Stimulated activated CD4-positive, alpha-beta T cell treated with anti-CD3 and anti-CD28 coated beads, TNF-alpha, amount 100 ng/mL, for 48 hours (primary cell): Measurements from ENCODE around the gene CALHM3.

ENCODE experiments used
- DNase-seq, 3 donors: peaks; one replicate each; pipeline ENCODE4 v3.0.0-alpha.2; 2020; ENCODE audit warnings: low read depth in 3 of 3

The CALHM3 gene

DNA sequence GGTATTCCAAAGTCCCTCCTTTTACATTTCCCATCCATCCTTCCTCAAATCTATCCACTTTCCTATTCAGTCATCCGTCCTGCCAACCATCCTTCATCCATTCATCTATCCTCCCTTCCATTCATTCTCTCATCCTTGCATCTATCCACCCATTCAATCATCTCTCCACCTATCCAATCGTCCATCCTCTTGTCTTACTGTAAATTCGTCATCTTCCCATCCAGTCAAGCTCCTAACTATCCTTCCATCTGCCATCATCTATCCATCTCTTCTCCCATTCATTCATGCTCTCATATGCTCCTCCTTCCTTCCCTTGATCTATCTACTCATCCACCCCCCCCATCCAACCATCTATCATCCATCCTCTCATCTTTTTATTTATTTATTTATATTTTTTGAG lies 5.0 kb downstream of the CALHM3 start:
- no peak for DNase-seq

DNA sequence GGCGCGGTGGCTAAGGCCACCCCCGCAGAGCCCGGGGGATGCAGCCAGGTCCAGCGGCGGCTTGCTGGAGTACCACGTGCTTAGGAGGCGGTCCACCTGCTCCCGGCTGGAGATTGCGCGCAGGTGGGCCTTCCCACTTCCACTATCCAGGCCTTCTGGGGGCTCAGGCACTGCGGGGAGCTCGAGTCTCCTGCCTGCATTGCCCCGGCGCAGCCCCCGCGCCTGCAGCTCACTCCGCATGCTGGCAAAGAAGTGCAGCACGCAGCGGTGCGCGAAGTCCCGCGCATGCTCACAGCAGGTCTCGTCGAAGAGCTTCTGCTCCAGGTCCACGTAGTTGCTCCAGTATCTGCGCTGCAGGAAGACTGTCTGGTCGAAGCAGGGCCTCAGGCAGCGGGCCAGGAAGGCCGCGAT lies 5.8 kb downstream of the CALHM3 start:
- no peak for DNase-seq

DNA sequence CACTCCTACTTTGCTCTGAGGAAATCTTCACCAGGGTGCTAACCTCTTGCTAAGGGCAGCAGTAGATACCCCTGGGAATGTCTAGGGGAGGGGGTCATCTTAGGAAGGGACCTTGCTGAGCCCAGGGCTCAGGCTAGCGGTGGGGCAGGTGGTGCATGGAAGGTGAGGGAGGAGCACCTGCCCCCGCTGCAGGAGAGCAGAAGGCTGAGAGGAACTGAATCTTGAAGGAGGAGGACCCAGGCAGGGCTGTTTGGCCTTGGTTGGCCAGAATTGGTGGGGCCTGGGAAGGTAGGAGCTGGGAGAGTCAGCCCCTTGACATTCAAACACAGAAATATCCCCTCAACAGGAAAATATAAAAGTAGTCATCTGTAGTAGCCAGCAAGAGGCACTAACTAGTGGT lies 7.0 kb downstream of the CALHM3 start:
- DNase-seq: no peak

DNA sequence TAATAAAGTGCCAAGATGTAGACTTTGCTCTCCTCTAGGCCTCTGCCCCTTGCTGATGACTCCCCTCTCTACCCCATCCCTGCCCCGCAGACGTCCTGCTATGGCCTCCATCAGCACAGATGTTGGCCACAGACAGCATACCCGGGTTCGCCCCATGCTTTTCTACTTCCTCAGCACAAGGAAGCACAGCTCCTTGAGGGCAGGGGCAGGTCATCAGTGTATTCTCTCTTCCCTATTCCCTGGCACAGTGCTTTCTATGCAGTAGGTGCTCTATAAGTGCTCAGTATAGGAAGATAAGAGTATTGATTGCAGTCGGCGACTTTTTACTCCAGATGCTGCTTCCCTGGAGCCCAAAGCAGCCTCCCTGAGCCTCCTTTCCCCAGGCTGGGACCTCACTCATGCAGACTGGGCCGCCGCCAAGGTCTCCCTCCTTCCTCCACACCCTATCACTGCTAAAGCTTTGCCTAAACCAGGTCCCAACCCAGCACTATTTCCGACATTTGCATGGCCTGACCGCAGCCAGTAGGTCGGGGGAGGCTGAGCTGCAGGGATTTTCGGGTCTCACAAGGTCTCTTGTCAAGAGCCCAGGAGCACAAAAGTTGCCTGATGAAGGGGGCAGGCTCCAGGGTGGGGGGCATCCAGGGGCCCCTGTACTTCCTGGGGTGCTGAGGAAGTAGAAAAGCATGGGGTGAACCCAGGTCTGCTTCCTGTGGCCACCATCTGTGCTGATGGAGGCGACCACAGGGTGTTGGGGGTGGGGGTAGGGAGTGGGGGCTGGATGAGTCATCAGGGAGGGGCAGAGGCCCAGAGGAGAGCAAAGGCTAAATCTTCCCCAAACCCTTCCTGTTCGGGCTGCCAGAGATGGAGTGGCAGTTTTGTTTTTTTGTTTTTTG lies 8.0 kb downstream of the CALHM3 start:
- peak in 2 of 3 donors; percentile 44 to 46 for DNase-seq

DNA sequence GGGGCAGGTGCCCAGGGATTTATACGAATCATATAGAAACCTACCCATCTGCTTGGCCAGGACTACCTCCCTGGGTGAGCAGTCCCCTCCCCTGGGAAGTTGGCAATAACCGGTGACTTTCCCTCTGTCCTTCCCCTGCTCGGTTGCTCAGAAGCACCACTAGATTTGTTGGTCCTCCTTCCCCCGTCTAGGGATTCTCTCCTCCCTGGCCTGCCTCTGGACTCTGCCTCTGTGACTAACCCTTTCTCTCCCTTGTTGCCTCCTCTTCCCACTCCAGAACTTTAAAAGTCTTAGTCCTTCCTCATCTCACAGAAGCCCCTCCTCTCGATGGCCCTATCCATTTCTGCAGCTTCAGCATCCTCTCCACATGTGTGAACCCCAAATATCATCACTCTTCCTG lies 9.8 kb downstream of the CALHM3 start:
- DNase-seq: no peak

DNA sequence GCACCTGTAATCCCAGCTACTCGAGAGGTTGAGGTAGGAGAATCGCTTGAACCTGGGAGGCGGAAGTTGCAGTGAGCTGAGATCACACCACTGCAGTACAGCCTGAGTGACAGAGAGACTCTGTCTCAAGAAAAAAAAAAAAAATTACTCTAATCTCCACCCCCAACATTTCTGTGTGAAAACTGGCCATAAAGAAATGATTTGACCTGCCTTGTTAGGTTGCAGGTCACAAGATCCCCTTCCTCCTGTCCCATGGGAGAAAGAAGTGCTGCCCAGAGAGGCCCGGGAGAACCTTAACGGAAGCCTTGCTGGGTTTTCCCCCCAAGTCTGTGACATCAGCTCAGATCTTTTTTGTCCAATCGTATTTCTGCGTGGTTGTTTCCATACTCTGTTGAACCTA lies 11.6 kb downstream of the CALHM3 start:
- no peak for DNase-seq

DNA sequence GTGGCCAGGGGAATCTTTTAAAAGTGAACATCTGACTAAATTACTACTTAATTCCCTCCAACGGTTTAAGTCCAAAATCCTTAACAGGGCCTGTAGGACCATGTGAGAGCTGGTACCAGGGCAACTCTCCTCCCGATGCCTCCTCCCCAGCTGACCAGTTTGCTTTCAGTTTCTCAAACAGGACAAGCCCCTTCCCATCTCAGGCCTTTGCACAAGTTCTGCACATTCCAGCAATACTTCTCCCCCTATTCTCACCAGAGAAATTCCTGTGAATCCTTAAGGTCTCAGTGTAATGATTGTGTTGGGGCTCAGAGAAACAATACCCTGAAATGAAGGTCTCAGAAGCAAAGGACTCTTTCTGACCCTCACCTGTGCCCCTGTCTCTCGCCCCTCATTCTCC lies 12.3 kb downstream of the CALHM3 start:
- DNase-seq: no peak

DNA sequence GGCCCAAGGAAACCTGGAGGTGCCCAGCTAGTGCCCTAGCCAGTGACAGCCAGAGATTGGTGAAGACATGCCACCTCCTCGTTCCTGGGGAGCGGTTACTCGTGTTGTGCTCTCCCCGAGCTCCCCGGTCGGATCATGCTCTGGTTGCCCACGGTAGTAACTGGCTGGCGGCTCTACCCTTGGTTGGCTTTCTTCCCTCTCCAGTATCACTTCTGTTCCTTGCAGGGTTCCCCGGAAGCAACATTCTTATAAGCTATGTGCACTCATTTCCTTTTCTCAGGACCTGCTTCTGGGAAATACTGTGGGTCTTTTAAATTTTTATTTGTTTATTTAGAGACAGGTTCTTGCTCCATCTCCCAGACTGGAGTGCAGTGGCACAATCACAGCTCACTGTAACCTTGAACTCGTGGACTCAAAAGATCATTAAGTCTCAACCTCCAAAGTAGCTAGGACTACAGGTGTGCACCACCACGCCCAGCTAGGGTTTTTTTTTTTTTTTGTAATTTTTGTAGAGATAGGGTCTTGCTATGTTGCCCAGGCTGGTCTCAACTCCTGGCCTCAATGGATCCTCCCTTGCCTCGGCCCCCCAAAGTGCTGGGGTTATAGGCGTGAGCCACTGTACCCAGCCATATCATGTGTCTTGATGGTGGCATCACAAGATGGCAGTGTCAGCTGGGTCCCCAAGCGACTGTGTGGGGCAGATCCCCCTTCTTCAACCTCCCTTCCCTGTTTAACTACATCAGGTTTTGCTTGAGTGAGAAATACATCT lies 13.4 kb downstream of the CALHM3 start:
- no peak for DNase-seq

DNA sequence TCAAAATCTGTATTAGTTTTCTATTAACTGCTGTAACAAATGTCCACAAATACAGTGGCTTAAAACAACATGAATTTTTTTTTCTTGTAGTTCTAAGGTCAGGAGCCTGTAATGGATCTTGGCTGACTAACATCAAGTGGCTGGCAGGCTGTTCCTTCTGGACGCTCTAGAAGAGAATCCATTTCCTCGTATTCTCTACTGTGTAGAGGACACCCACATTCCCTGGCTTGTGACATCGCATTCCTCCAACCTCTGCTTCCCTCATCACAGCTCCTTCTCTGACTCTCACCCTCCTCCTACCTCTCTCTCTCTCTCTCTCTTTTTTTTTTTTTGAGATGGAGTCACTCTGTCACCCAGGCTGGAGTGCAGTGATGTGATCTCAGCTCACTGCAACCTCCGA lies 15.5 kb downstream of the CALHM3 start:
- DNase-seq: no peak

DNA sequence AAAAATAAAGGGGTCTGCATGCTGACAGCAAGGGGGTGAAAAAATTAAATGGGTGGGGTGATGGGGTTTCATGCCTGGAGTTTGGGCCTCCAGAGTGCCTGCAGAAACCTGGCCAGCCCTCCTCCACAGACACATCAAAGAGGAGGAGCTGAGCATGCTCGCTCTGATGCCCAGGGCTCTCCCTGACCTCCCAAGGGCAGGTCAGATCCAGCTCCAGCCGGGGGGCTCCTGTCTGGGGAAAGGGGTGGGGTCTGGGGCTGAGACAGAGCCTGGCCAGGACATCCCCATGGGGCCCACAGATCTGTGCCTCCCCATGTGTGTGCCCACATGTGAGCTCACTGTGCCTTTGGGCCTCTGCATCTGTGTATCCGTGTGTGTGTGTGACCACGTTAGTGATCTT lies 19.4 kb downstream of the CALHM3 start:
- no peak for DNase-seq

DNA sequence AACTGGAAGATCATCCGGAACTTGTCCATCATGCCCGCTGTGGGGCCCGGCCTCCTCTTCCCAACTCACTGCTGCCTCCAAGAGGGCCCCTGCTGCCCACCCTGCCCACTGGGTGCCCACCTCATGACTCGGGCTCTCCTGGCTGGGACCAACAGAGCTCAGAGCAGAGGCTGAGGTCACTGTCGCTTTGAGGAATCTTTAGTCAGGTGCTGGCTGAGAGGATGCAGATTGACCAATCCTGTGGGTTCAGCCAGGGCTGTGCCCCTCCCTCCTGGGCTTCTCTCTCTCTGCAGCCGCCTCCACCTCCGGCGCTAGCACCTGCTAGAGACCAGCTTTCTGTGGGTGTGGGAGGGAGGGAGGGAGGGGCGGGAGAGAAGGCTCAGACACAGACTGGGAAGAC lies 20.3 kb downstream of the CALHM3 start, which contains the start of gene CALHM1:
Gene CALHM1, minus strand, starts transcription at position 181 of the 400 bp plus-strand sequence. Its CDS starts 149 bp downstream, at position 32.
- DNase-seq: no peak

DNA sequence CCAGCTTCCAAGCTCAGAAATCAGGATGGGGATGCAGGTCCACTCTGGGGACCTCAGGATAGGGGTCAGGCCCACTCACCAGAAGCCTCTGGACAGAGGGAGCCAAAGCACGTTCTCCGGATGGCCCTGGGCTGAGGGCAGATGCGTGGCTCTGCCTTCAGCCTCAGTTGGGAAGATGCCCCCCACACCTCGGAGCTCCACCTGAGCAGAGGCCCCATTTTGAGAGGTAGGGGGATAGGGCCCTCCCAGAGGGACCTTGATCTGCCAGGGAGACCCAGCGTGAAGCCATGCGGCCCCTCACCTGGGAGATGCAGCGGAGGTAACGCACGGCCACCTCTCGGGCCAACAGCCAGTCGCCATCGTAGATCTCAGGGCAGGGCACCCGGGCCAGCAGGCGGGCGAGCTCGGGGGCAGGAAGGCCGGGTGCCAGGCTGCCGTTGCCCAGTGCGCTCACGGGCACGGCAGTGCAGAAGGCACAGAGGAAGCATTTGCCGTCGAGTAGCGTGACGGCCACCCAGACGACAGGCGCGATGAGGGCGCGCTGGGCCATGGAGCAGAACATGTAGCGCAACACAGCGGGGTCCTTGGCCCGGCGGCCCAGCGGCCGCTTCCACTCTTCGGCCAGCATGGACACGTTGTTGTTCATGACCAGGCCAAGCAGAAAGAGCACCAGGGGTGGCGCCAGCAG lies 21.0 kb downstream of the CALHM3 start:
- DNase-seq: no peak

DNA sequence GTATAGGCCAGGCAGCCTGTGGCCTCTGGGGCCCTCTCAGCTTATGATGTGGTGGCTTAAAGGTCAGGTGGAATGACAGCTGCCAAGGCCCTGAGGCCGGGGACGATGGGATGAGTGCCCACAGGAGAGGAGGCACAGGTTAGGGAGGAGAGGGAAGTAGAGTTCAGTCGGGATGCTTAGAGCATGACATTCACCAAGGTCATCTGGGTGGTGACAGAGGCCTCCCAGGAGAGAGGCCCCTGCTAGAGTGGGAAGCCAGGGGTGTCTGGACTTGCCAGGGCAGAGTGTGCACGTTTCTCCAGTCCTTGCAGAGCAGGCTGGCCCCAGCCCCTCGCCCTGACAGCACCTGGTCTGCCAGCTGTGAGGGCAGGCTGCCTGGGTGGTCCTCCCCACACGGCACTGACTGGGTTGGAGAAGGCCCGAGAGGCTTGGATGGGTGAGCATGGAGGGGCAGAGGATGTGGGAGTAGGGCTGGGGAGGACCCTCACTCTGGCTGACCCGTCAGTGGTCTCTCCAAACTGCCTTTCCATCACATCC lies 21.8 kb downstream of the CALHM3 start:
- DNase-seq: no peak

DNA sequence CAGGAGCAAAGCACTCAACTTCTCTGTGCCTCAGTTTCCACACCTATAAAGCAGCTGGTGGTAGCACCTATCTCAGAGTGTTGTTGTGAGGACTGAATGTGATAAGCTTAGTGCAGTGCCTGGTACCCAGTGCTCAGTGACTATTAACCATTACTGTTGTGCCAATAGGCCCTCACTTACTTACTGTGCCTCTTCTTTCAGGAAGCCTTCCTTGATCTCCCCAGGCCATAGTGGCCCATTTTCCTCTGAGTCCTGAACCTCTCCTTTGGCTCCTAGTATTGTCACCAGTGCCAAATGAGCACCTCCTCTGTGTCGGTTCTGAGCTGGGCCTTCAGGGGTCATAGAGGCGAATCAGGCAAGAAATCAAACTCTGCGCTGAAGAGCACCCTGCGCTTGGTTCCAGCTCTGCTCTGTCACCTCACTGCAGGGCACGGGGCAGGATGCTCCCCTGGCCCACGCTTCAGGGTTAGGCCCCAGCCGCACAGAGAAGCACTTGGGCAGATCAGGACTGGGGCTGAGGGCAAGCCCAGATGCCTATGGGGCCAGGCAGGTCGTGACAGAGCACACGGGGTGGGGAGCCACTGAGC lies 22.9 kb downstream of the CALHM3 start:
- DNase-seq: no peak

DNA sequence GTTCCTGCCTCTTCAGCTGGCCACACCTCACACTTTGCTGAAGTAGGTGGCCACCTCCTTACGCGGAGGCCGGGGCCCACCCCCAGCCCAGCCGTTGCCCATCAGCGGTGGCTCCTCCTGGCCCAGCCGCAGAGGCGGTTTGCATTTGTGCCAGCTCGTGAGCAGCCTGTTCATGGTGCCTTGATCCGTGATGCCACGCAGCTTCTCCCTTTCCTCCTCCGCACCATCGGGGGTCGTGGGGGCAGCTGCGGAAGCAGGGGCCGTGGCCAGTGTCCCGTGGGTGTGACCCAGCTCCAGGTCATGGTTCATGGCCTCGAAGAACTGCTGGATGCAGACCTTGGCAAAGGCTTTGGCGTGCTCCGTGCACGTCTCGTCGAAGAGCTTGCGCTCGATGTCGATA lies 23.8 kb downstream of the CALHM3 start:
- no peak for DNase-seq

DNA sequence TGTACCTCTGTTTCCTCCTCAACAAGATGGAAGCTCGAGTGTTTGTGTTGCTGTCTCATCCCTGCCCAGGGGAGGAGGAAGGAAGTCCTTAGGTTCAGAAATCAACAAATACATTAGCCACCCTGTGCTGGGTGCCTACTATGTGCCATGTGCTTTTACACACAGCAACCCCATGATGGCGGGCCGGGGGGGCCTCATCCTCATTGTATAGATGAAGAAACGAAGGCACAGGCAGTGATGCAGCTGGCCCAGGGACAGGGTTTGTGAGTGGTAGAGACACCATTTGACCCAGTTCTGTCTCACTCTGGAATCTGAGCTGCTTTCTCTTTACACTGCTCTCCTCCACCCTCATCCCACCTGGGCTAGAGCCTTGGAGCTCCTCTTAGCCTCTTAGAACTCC lies 25.0 kb downstream of the CALHM3 start:
- no peak for DNase-seq

DNA sequence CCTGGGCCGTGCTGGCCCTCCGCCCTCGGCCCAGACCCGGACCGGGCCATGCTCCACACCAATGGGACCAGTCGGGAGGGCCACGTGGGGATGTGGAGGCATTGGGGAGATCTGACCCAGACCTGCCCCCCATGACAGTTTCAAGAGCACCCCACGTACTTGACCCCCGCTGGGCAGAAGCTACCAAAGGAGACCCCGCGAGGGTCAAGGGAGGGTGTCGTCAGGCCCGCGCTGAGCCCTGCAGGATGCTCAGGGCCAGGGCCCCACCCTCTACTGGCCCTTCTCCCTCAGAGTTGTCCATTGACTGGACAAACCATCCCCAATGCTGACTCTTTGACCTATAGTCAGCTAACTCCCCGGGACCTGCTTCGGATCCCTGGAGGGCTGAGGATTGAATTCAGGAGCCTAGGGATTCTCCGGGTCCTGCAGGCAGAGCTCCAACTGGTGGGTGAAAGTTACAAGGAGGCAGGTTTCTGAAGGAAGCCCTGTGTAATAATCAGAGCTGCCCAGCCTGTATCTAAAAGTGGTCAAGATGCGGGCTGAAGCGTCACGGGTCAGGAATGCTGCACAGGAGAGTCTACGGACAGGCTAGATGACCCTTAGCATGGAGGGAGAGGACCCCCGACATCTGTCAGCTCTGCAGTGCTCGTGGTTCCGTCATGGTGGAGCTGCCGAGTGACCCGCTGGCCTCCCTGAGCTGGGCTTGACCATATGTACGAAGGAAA lies 26.4 kb downstream of the CALHM3 start:
- no peak for DNase-seq

DNA sequence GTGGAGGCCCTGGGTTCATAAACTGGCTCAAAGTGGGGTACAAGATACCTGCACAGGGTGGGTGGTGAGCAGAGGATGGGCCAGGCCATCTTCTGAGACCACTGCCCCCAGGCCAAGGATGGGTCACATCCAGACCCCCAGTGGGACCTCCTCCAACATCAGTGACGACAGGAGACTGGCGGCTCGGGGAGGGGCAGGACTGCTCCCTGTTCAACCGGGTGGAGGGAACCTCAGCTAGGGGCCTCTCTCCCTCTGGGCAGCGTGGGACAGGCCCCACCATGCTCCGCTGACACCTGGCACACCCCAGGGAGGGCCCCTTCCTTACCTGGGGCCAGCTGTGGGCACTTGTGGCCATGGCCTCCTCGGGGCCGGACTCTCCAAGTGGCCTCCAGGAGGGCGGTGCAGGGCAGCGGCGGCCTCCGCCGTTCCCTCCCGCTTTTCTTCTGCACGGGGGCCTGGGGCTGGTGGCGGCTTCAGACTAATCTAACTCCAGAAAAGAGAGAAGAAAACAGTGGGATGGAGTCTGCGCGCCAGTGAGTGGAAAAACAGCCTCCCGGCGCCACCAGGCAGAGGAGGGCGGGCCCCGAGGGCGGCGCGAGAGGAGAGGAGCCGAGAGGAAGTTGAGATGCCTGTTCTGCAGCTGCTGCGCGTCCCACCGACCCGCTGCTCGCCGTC lies 27.1 kb downstream of the CALHM3 start, which contains the start of gene CALHM2:
Gene CALHM2, minus strand, starts transcription at position 540 of the 675 bp plus-strand sequence. CDS start 2,429 bp downstream, outside the sequence.
- peak; percentile 37 to 55 (median 51) for DNase-seq

DNA sequence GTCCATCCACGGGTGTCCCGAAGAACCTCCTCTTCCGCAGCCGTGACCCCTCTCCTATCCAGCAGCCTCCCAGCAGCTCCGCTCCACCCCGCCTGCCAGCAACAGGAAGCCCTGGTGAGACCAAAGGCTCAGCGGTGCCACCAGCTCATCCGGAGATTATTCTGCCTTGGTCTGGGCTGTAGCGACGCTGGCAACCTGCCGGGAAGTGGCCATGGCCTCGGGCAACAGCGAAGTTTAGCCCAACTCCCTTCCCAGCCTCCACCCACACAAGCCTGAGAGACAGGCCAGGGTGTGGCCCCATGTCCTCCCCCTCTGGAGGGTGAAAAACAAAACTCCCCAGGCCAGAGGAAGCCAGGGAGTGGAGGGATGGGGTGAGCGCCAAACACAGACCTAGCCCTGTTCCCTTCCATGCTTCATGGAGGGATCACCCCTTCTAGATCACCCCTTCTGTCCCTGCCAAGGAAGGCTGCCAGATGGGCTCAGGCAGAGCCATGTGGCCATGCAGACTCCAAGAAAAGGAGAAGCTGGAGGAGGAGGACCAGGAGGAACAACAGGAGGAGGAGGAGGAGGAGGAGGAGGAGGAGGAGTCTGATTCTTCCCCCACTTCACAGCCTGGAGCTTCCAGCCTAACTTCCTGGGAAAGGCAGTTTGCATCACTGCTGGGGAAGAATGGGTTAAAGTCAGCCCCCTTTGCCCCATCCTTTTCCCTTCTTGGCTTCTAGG lies 27.8 kb downstream of the CALHM3 start:
- DNase-seq: peak in 1 of 3 donors; percentile 41
